HT1080 (cell line): Measurements from ENCODE around the gene LAMP1. TPM values are rescaled to one million over a fixed set of nuclear protein-coding genes. Genes with fewer than 3 reads are reported as not detected.
"Not testable (repeated sequence)": the region's sequence is repeated elsewhere in the genome, so short reads cannot be mapped to it uniquely, and the experiment has no call there.

Experiments used
- DNase-seq: peaks from one replicate; pipeline ENCODE4 v3.0.0-alpha.2; 2015; ENCODE audit warnings: low read depth
- total RNA-seq: library from RNA; depleted of rRNA; stranded (reverse); fragments of >200 nt; shearing (Covaris generic); gene quantifications from 2 replicates; pipeline ENCODE4 v1.2.3, GENCODE V29; 2014

The LAMP1 gene
- total RNA-seq, 1 experiment from 2014 or later, result 175 TPM

- no peak for DNase-seq
Observed at GRCh38 chr13:113327391-113327765, 30.3 kb downstream of the LAMP1 start.

- no peak for DNase-seq
Observed at GRCh38 chr13:113327766-113328471, 30.9 kb downstream of the LAMP1 start.

GRCh38 chr13:113328851-113329250, 31.8 kb downstream of the LAMP1 start:
- no peak for DNase-seq

- no peak for DNase-seq
Observed at GRCh38 chr13:113329656-113330312, 32.7 kb downstream of the LAMP1 start.

GRCh38 chr13:113332615-113333014, 35.6 kb downstream of the LAMP1 start:
- no peak for DNase-seq

- no peak for DNase-seq
Observed at GRCh38 chr13:113333076-113333475, 36.0 kb downstream of the LAMP1 start.

- DNase-seq, result no peak
Observed at GRCh38 chr13:113337556-113337955, 40.5 kb downstream of the LAMP1 start.

GRCh38 chr13:113337976-113338375, 40.9 kb downstream of the LAMP1 start:
- no peak for DNase-seq

GRCh38 chr13:113338451-113338850, 41.4 kb downstream of the LAMP1 start:
- no peak for DNase-seq

- DNase-seq, result peak; percentile 32
Observed at GRCh38 chr13:113342820-113343691, 46.0 kb downstream of the LAMP1 start.

- DNase-seq, result no peak
Observed at GRCh38 chr13:113343692-113343968, 46.6 kb downstream of the LAMP1 start.

- DNase-seq, result no peak
Observed at GRCh38 chr13:113345486-113345885, 48.4 kb downstream of the LAMP1 start.

- not testable (repeated sequence) for DNase-seq
Observed at GRCh38 chr13:113347736-113348225, 50.7 kb downstream of the LAMP1 start.

GRCh38 chr13:113348591-113348990, 51.6 kb downstream of the LAMP1 start:
- DNase-seq, result no peak

- no peak for DNase-seq
Observed at GRCh38 chr13:113349050-113349449, 52.0 kb downstream of the LAMP1 start.

- DNase-seq, result no peak
Observed at GRCh38 chr13:113349491-113349890, 52.5 kb downstream of the LAMP1 start.

- peak; percentile 24 for DNase-seq
Observed at GRCh38 chr13:113350065-113350937, 53.3 kb downstream of the LAMP1 start.

GRCh38 chr13:113350938-113351335, 53.9 kb downstream of the LAMP1 start:
- DNase-seq, result no peak

GRCh38 chr13:113351514-113352026, 54.5 kb downstream of the LAMP1 start:
- no peak for DNase-seq

GRCh38 chr13:113353254-113353653, 56.2 kb downstream of the LAMP1 start:
- DNase-seq, result no peak
